ENCODE results near the gene PKLR.
"Not testable (repeated sequence)": the region's sequence is repeated elsewhere in the genome, so short reads cannot be mapped to it uniquely, and the experiment has no call there.

Gene PKLR

DNA sequence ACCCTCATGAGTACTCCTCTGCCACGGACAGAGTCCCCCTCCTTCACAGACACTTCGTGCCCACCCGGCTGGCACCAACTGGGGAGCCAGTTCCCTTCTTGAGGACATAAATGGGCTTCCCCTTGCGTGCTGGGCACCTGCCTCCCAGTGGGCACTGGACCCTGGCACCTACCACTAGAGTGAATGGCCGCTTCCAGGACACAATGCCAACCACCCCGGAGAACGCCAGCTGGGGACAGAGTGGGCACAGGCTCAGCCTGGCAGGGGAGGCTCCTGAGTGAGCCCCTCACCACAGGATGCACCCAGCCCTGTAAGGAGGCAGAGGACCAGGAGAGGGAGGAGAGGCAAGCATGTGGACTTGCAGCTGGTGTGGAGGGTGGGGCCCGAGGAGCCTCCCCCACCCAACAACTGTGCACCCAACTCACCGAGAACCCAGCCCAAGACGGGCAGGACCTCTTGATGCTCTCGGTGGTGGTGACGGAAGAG, 47.0 kb downstream of the PKLR start:
- no peak for FAIRE-seq

DNA sequence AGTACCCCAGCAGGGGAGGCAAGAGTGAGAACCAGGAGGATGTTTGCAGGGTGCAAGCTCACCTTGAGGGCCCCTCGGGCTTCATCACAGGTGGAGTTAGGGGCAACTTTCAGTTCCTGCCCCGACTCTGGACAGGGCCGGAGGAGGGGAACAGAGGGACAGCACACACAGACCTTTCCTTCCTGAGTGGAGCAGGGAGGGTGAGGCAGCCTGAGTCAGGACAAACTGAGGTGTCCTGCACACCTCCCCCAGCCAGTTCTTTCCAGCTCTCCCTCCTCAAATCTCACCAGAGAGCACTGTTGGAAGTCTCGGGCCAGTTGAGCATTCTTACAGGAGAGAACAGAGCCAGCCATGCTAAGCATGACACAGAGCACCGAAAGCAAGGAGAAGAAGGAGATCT, 47.4 kb downstream of the PKLR start:
- no peak for FAIRE-seq

DNA sequence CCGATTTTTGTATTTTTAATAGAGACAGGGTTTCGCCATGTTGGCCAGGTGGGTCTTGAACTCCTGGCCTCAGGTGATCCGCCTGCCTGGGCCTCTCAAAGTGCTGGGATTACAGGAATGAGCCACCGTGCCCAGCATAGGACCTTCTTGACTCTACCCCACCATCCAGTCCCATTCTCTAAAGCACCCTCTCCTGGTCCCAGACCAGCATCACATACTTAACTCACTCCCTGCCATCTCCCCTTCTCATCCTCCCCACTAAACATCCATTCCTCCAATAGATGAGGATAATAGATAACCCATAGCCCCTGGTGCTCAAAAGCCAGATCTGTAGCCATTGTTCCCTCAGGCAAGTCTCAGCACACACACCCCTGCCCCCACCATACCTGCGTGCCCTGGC, 48.0 kb downstream of the PKLR start:
- FAIRE-seq: no peak

DNA sequence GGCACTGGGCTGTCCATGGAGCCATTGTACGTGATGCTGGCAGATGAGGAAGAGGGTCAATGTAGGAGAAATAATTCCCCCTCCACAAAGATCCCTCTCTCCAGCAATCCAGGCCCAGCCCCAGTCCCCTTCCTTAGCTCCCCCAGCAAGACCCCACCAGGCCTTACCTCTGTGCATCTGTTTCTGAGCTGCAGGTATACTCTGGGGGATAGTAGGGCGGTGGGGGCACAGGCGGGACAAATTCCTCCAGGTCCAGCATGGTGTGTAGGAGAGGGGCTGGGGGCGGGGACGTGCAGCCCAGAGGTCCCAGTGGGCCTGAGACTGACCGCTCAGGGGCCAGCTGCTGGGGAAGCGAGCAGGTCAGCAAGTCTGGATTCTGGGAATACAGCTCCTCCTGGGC, 49.7 kb downstream of the PKLR start:
- FAIRE-seq: no peak

DNA sequence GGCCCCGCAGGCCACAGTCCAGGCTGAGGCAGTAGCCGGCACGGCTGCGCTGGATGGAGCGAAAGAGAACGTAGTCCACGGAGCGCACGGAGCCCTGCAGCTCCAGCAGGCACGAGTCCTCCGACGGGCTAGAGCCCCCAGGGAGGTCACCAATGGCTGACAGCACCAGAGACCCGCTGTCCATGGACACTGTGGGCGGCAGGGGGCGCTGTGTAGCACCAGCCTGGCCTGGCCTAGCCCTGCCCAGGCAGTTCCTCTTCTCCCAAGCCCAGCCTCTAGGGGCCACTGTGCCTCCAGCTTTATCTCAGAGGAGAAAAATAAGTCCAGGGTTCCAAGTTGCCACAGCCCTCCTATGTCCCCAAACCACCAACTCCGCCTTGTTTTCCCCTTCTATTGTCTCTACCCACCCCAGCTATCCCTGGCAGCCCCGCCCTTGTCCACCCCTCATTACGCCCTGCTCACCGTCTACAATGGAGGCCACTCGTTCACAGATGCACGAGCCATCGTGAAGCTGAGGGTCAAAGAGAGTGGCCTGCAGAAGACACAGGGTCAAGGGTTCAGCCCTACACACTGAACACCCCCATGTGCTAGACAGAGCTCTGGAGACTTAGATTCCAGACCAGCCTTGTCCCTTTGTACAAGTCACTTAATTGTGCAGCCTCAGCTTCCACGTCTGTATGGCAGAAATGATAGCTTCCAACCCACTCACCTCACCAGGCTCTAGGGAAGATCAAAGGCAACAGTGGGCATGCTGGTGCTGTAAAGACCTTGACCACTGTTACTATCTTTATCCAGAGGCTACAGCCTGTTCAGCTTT, 50.4 kb downstream of the PKLR start:
- no peak for FAIRE-seq

DNA sequence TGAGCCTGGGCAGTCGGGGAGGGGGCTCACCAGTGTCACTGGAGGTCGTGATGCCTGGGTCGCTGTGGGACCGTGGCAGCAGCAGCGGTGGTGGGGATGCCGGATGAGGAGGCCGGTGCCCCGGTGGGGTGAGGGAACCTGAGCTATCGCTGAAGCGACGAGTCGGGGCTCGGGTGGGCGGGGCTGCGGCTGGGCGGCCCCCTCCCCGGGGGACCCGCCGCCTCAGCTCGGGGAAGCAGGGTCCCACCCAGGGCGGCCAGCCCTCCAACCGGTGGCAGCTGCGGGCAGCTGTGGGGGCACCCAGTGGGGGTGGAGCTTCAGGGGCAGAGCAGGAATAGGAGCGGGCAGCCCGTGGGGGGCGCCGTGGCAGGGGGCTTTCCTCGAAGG, 51.0 kb downstream of the PKLR start:
- no peak for FAIRE-seq

DNA sequence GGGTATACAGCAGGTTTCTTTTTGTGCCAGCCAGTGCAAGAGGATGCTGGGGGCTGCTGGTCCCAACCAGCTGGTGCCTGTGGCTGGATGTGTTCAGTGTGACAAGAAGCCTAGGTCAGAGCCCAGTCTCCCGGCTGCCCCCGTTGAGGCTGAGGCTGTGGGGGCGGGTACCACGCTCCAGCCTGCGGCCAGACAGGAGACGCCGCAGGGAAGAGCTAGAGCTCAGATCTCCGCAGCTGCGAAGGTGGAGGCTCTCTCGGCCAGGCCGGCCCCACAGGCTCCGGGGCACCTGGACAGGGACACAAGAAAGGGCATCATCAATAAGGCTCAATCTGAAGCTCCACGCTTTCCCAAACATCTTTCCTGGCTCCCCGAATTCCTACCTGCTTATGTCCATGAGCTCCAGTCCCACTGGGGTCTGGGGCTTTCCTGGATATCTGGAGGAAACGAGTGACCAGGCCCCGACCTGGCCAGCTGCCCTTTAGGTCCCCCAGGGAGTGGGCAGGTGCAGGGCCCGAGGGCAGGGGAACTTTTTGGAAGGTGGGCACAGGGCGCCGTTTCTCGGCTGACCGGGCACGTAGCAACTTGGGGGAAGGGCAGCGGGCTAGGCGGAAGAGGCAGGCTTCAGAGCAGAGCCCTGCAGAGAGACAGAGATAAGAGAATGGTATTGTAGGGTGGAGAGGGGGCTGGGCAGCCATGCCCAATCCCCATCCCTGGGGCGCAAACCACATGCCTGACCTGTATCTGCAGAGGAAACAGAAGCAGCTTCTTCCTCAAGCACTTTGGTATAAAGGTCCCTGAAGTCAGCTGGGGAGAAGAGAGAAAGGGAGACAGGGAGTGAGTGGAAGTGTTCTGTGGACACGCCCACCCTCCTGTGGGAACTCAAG, 53.3 kb downstream of the PKLR start:
- FAIRE-seq: no peak

DNA sequence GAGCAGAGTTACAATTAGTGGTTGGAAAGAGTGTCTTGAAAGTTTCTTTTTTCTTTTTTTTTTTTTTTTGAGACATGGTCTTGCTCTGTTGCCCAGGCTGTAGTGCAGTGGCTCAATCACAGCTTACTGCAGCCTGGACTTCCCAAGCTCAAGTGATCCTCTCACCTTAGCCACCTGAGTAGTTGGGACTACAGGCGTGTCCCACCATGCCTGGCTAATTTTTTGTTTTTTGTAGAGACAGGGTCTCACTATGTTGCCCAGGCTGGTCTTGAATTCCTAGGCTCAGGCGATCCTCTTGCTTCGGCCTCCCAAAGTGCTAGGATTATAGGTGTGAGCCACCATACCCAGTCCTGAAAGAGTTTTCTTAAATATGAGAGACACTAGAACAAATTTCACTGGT, 54.4 kb downstream of the PKLR start:
- FAIRE-seq: not testable (repeated sequence)

DNA sequence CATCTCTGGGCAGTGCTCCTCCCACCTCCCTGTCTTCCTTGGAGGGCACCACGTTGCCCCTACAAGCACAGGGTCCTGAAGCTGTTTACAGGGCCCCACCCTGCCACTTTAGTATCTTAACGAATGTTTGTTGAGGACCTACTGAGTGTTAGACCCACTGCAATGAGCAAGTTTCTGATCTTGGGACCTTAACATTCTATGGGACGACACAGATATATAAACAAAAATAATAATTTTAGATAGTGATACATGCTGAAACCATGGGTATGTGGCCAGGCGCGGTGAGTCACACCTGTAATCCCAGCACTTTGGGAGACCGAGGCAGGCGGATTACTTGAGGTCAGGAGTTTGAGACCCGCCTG, 56.1 kb downstream of the PKLR start:
- no peak for FAIRE-seq

DNA sequence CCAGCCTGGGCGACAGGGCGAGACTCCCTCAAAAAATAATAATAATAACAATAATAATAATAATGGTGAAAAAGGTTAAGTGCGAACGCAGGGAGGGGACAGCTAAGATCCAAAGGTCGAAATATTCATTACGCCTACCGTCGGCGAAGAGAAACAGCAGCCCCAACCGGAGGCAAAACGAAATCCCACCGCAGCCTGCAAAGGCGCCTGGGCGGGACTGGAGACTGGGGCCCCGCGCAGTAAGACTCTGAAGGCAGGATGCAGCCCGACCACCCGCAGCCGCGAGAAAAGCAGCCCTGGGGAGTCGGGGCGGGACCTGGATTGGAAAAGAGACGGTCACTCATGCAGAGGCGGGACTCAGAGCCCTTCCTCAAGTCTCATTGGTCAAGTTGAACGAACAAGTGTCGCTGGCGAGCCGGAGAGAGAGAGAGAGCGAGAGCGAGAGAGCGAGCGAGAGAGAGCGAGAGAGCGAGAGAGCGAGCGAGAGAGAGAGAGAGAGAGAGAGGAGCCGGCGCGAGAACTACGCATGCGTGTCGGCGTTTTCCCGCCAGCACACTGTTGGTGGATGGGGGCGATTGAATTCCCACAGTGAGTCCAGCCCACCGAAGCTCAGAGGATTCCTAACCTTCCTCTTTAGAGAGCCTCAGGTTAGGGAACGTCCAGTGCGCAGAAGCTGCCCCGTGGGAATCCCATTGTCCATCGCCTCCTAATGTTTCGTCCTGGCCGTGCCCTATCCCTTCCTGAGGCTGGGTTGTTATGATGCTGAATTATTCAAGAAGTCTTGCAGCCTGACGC, 56.7 kb downstream of the PKLR start:
- FAIRE-seq: no peak

DNA sequence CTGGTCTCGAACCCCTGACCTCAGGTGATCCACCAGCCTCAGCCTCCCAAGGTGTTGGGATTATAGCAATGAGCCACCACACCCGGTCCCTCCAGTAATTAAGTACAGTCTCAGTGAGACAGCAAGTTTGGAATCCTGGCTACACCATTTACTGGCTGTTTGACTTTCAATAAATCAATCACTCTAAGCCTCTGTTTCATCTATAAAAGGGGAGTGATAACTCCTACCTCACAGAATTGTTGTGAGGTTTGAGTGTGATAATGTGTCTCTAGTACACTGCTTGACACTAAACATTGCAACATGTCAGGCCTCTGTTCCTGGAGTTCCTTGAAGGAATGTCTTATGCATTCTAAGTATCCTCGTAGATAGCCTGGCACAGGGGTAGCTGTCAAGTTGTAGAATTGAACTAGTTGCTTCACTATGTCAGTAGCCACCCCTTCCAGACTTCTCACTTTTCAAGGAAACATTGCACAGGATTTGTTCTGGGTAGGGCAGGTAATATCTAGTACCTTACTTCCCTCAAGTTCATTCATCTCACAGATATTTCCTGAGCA, 58.4 kb downstream of the PKLR start:
- no peak for FAIRE-seq

DNA sequence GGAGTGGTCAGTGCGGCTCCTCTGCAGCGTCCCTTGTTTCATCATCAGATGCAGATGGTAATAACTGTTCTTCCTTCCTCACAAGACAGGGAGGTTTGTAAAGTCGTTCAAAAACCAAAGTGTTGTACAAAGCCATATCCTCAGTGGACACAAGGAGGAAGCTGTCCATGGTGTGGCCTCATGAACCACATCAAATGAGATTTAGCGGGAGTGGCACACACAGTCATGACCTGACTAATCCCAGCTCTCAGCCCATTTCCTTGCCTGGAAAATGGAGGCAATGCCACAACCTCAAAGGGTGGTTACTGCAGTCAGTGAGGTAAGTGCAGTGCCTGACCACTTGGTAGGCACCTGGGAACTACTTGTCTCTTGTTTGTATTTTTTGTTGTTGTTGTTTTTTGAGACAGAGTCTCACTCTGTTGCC, 59.4 kb downstream of the PKLR start:
- FAIRE-seq: no peak

DNA sequence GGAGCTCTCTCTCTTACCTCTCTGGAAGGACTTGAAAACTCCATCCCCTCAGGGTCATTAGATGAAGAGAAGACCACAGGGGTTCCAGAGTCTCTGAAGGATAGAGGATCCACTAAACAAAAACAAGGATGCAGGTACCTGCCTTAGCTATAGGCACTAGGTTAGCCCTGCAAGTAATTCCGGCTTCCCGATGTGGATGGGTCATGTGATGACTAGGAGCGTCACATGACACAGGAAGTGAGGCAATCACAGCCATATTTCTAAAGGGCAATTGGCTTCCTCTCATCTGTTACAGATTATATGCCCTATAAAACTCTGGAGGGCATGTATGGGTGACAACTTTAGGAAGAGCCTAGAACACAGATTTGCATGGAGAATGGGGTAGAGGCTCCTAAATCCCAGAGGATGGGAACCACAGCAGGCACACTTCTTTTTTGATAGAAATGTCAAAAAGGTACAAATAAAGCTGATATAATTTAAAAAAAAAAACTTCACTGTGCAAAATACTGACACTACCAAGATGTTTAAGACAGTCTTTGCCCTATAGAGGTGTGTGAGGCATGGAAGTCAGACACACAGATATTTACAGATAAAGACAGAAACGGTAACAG, 60.1 kb downstream of the PKLR start:
- FAIRE-seq: no peak

All from islet of Langerhans (tissue), 1 donor.